M059J (cell line): Measurements from ENCODE around the gene ITGAL. TPM values are rescaled to one million over a fixed set of nuclear protein-coding genes. Genes with fewer than 3 reads are reported as not detected.

Experiments
- DNase-seq: peaks from one replicate; pipeline ENCODE4 v3.0.0-alpha.2; 2012; ENCODE audit warnings: low read depth
- total RNA-seq: library from RNA; depleted of rRNA; stranded (reverse); fragments of >200 nt; shearing (Covaris generic); gene quantifications from 2 replicates; pipeline ENCODE4 v1.2.3, GENCODE V29; 2014; rRNA removed

ITGAL gene
- total RNA-seq, 1 experiment from 2014 or later, result not detected

GRCh38 chr16:30567160-30567990 is 94.8 kb downstream of the ITGAL start:
- DNase-seq, result peak; percentile 76

DNA sequence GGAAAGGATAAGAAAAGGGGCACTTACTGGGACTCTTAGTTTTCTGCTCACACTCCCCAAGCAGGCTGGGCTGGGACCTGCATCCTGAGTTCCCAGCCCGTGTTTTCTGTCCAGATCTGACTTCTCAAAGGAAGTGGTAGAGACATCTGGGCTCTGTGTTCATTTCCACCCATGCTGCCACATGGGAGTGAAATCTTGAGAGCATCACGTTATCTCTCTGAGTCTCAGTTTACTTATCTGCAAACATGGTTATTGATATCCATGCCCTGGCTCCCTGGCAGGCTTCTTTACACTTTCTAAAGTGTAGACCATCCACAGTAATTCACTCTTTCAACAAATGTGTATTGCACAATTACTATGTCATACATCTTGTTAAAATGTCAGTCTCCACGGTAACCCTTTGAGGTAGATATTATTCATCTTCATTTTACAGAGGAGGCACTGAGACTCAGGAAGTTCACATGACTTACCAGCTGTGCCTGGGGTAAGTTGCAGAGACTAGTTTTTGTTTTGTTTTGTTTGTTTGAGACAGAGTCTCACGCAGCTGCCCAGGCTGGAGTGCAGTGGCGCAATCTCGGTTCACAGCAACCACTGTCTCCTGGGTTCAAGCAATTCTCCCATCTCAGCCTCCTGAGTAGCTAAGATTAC is 95.6 kb downstream of the ITGAL start:
- peak; percentile 93 for DNase-seq

- DNase-seq, result no peak
These were observed 96.7 kb downstream of the ITGAL start for GRCh38 chr16:30569281-30569680.

DNA sequence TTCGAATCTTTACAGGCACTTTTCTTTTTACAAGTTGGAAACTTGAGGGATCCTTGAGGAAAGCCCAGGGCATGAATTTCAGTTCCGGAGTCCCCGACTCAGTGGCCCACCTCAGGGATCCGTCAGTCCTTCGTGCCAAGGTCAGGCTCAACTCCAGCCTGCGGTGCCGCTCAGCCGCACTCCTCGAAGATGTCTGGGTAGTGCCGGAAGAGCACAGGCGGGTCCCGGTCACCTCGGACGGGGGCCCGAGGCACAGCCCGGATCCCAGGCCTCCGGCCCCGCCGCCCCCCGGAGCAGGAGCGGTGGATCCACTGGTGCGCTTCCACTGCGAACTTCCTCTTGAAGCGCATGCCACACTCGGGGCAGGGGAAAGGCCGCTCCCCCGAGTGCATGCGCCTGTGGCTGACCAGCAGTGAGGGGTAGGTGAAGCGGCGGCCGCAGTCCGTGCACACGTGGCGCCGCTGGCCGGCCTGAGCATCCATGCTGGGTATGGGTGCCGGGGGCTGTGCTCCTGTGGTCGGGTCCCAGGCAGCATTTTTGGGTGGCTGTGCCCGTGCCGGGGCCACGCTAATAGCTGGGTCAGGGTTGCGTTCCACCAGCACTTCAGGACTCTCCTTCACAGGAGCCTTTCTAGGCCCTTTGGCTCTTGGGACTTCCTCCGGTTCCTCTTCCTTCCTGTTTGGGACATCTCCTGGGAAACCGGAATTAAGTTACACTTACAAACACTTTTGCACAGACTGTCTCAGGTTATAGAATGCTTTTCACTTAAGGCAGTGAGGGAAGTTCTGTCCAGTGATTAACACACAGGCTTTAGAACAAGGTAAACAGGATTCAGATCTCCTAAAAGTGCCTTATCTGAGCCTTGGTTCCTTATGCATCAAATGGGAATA is 97.4 kb downstream of the ITGAL start:
- DNase-seq, result no peak

DNA sequence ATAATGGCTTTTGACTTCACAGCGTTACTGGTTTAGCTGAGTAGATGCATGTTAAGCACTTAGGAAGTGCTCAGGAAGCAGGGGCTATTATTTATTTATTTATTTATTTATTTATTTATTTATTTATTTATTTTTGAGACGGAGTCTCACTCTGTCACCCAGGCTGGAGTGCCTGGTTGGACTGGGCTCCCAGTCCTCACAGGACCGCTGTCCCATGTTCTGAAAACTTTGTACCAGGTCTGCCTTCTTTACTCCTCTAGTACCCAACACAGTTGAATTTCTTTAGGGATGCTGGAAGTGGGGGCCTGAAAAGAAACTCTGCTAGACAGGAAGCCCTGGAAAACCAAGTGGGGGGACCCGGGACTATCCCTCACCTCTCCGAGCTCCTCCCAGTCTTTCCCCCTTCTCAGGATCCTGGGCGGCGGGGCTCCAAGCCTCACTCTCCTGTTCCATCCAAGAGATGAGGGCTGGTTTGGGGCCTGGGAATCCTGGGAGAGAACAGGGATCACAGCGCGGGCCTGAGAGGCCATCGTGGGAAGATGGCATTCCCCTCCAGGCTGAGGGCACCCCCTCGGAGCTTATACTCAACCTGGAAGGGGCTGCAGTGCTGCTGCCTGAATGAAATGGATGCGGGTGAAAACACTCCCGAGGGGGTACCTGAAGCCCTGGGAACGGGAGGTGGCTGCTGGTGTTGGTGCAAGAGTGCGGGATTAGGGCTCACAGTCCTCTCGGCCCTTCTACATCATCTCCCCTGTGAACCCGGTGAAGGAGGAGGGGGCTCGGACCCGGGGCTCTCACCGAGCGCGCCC is 98.3 kb downstream of the ITGAL start:
- DNase-seq, result peak; percentile 41

DNA sequence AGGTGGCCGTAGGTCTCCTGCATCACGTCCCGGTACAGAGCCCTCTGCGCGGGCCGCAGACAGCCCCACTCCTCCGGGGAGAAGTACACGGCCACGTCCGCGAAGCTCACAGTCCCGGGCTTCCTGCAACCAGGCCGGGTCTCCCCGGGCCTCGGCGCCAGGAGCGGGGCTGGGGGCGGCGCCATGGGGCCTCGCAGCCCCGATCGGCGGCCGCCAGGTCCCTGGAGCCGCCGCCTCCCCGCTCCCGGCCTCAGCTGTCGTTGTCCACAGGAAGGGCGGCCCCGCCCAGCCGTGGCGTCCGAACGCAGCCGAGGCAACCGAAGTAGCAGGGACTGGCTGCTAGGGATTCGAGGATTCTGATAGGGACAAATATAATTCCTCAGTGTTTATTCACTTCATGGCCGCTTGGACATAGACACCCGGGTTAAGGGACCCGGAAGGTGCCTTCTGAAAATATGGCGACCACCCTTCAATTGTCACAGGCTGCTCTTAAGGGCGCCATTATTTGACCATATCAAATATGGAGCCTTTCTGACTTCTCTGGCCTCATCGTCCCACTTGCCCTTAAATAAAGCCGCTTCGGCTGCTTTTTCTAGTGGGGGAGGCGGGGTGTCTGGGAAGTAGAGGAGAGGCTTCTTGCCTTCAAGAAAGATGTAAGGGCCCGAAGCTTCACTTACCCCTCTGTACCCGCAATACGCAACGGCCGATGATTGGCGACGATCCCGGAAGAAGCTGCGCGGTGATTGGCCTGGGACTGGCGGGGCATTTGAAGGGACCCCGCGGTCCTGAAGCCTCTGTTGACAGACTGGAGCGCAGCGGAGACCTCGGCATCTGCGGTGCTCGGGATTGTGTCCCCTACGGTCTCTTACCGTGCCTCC is 99.1 kb downstream of the ITGAL start, which contains the start of gene ZNF688:
ZNF688 (minus strand) TSS at position 270 of the 878 bp plus-strand sequence; CDS start at position 185, 85 bp downstream.
- peak; percentile 97 for DNase-seq

Other genes starting within 250 kb of the ITGAL start
- gene NPIPB13, start 224.3 kb upstream of the ITGAL start, total RNA-seq, result 0.42 and 0.71 TPM in 2 replicates
- 34.8 and 64.7 TPM in 2 replicates for gene CD2BP2, start 117.4 kb upstream of the ITGAL start, total RNA-seq
- 25.6 and 45.1 TPM in 2 replicates for gene TBC1D10B, start 102.2 kb upstream of the ITGAL start, total RNA-seq
- not detected in 2 replicates for gene MYL11, start 97.9 kb upstream of the ITGAL start, total RNA-seq
- gene SEPTIN1, start 90.2 kb upstream of the ITGAL start, total RNA-seq, result 0.17 TPM in 1 of 2 replicates, not detected in the other
- 5.9 and 10.6 TPM in 2 replicates for gene ZNF48, start 77.3 kb upstream of the ITGAL start, total RNA-seq
- gene ZNF771, start 65.1 kb upstream of the ITGAL start, total RNA-seq, result 7.1 and 21.8 TPM in 2 replicates
- gene DCTPP1, start 42.7 kb upstream of the ITGAL start, total RNA-seq, result 32.2 and 42.9 TPM in 2 replicates
- gene SEPHS2, start 26.9 kb upstream of the ITGAL start, total RNA-seq, result 5.9 and 11.3 TPM in 2 replicates
- gene ZNF768, start 53.8 kb downstream of the ITGAL start, total RNA-seq, result 30.8 and 49.9 TPM in 2 replicates
- 3.1 and 7.5 TPM in 2 replicates for gene ZNF747, start 62.1 kb downstream of the ITGAL start, total RNA-seq
- gene ZNF764, start 85.6 kb downstream of the ITGAL start, total RNA-seq, result 3.8 and 9.4 TPM in 2 replicates
- gene ZNF688, start 99.0 kb downstream of the ITGAL start, total RNA-seq, result 7.6 and 10.5 TPM in 2 replicates
- 4.0 and 6.3 TPM in 2 replicates for gene ZNF785, start 113.0 kb downstream of the ITGAL start, total RNA-seq
- 9.9 and 12.7 TPM in 2 replicates for gene ZNF689, start 137.6 kb downstream of the ITGAL start, total RNA-seq
- gene PRR14, start 178.2 kb downstream of the ITGAL start, total RNA-seq, result 6.1 and 14.1 TPM in 2 replicates
- gene FBRS, start 185.7 kb downstream of the ITGAL start, total RNA-seq, result 7.5 and 14.2 TPM in 2 replicates
- 6.9 and 11.7 TPM in 2 replicates for gene SRCAP, start 226.4 kb downstream of the ITGAL start, total RNA-seq